Transverse colon (tissue), 3 donors: ENCODE measurements around the gene UIMC1.

Experiments
- CTCF ChIP-seq, 5 experiments: fragments of 200-600 bp in 3 of 5; fragments of 450-650 bp in 2 of 5; sonication (generic) in 3 of 5; IDR thresholded peaks; 1 replicate in 2 of 5; 2 replicates in 3 of 5; pipeline ENCODE4 v1.5.1; 2016 to 2017; ENCODE audit warnings: antibody characterized with exemption in 5 of 5, inconsistent platforms in 3 of 5, mild to moderate bottlenecking in 2 of 5, moderate library complexity in 1 of 5
- POLR2A ChIP-seq: fragments of 450-650 bp; IDR thresholded peaks from one replicate; pipeline ENCODE4 v1.6.1; 2016; ENCODE audit warnings: antibody characterized with exemption, mild to moderate bottlenecking, moderate library complexity

GRCh38 chr5:176860381-176860780 is 146.2 kb downstream of the UIMC1 start:
- TF ChIP-seq POLR2A (no peak), CTCF (IDR thresholded peaks at IDR 0.05) (no peak)
